SK-N-SH (cell line): ENCODE measurements around the gene KCNIP4.

Experiments
- NRF1 ChIP-seq: IDR thresholded peaks from 2 replicates; pipeline ENCODE4 v1.6.1; 2012; ENCODE audit warnings: low read depth, mild to moderate bottlenecking, low read length
- TEAD4 ChIP-seq: IDR thresholded peaks from 2 replicates; pipeline ENCODE4 v1.4.0; 2012; ENCODE audit warnings: mild to moderate bottlenecking, borderline replicate concordance; ENCODE audit not compliant: insufficient read depth
- TF ChIP-seq, protein P1 (sequence below): fragments of 200-600 bp; sonication (generic); IDR thresholded peaks from 2 replicates; pipeline ENCODE4 v1.6.1; 2017; ENCODE audit warnings: antibody characterized with exemption, mild to moderate bottlenecking, moderate library complexity

DNA sequence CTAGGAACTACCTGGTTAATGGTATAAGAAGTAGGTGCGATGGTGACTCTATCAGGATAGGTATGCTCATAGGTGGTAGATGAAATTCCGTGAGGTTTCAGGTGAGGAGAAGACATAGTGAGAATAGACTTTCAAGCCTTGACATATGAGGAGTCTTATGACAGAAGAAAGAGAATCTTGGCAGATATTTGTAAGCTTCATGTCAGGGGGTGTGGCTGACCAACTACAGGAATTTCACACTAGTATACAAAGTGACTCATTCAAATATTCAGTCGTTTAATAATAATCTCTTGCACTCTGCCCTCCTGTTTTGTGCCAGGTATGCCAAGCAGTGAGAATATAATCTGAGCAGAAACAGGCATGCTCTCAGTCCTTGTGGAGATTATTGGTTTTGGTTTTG lies 1225.6 kb downstream of the KCNIP4 start:
- TF ChIP-seq TEAD4 (no peak), NRF1 (no peak)
- TF ChIP-seq, protein P1, sequence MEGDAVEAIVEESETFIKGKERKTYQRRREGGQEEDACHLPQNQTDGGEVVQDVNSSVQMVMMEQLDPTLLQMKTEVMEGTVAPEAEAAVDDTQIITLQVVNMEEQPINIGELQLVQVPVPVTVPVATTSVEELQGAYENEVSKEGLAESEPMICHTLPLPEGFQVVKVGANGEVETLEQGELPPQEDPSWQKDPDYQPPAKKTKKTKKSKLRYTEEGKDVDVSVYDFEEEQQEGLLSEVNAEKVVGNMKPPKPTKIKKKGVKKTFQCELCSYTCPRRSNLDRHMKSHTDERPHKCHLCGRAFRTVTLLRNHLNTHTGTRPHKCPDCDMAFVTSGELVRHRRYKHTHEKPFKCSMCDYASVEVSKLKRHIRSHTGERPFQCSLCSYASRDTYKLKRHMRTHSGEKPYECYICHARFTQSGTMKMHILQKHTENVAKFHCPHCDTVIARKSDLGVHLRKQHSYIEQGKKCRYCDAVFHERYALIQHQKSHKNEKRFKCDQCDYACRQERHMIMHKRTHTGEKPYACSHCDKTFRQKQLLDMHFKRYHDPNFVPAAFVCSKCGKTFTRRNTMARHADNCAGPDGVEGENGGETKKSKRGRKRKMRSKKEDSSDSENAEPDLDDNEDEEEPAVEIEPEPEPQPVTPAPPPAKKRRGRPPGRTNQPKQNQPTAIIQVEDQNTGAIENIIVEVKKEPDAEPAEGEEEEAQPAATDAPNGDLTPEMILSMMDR, result no peak
